ENCODE data around the gene DLGAP1. TPM values are rescaled to one million over a fixed set of nuclear protein-coding genes. Genes with fewer than 3 reads are reported as not detected.

The DLGAP1 gene
- total RNA-seq, 1 donor from 2014 or later = 5.4 TPM

DNA sequence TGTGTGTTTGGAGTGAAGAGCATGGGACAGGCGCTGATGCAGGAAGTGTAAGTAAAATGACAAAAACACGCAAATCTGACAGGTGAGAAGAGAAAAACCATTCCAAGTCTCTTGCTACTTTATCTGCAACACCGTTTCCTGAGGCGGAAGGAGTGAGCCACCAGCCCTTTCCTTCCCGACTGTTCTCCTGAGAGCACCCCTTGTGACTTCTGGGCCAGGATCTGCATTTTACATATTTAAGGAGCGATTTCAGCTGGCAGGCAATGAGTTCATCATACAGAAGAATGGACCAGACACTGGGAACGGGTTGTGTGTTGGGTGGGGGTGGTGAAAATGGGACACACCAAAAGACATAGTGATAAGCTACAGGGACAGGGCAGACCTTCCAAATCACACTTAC, 727.8 kb downstream of the DLGAP1 start:
- Histone ChIP-seq H3K9me3 (no peaks in the 10 kb centered on the region), H3K36me3 (no peaks in the 10 kb centered on the region), H3K4me1 (peaks cover 17% of the 10 kb centered on the region), H3K4me3 (no peak overlapping the region), H3K27me3 (no peaks in the 10 kb centered on the region), H3K27ac (no peak overlapping the region)
- ATAC-seq (no peak), DNase-seq (no peak)
- TF ChIP-seq, protein P1, sequence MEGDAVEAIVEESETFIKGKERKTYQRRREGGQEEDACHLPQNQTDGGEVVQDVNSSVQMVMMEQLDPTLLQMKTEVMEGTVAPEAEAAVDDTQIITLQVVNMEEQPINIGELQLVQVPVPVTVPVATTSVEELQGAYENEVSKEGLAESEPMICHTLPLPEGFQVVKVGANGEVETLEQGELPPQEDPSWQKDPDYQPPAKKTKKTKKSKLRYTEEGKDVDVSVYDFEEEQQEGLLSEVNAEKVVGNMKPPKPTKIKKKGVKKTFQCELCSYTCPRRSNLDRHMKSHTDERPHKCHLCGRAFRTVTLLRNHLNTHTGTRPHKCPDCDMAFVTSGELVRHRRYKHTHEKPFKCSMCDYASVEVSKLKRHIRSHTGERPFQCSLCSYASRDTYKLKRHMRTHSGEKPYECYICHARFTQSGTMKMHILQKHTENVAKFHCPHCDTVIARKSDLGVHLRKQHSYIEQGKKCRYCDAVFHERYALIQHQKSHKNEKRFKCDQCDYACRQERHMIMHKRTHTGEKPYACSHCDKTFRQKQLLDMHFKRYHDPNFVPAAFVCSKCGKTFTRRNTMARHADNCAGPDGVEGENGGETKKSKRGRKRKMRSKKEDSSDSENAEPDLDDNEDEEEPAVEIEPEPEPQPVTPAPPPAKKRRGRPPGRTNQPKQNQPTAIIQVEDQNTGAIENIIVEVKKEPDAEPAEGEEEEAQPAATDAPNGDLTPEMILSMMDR (IDR thresholded peaks at IDR 0.05) = no peak
- intact Hi-C loops (cut with DNase I) = no loop called here

DNA sequence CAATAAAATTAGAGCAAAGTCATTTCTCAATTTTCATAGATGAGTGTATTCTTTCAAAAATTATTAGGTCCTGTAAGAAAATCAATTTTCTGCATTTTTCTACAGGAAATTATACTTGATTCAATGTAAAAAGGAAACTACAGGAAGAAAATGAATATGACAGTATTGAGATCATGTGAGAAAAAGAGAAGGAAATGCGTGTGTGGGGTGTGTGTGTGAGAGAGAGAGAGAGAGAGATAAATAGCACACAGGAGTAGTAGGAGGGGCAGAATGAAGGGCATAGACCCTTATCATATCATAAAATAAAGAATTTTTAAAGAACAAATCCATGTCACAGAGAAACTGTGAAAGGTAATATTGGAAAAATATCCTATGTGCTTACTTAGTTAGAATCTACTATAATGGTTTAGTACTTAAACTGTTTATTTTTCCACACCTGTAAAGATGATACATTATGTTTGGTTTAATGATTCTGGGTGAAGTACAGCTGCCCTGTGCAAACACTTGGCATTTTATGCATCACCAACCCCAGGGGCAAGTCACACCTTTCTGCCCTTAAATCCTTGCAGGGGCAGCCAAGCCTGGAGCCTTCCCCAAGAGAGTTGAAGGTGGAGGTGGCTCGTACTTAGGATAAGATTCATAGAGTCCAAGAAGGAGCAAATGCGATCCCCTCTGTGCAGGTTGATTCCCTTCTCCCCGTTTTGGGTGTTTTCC, 728.7 kb downstream of the DLGAP1 start:
- Histone ChIP-seq H3K36me3 (no peaks in the 10 kb centered on the region), H3K27ac (peak overlapping the region; percentile 24), H3K4me1 (peaks cover 22% of the 10 kb centered on the region), H3K27me3 (no peaks in the 10 kb centered on the region), H3K4me3 (no peak overlapping the region), H3K9me3 (no peaks in the 10 kb centered on the region)
- intact Hi-C loops (cut with DNase I) = no loop called here
- DNase-seq = no peak
- peak; percentile 69 for ATAC-seq
- TF ChIP-seq, protein P1 (IDR thresholded peaks at IDR 0.05) = no peak

DNA sequence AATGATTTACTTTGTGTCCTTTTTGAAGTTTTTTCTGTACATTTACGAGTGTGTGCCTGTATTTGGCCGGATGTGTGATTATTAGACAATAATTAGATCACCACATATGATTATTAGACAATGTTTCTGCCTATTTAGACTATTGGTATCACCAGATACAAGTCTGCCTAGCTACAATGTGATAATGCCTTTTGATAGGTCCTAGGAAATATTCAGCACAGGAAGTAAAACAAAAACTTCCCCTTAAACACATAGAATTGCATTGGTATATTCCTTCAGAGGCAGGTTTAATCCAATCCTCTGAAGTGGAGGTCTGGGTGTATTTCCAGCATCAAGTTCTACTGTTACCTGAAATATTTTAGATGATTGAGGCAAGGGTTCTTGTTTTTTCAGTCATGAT, 730.0 kb downstream of the DLGAP1 start:
- intact Hi-C loops (cut with DNase I) = no loop called here
- Histone ChIP-seq H3K27me3 (no peaks in the 10 kb centered on the region), H3K9me3 (no peaks in the 10 kb centered on the region), H3K27ac (peak overlapping the region; percentile 24), H3K4me3 (no peak overlapping the region), H3K36me3 (no peaks in the 10 kb centered on the region), H3K4me1 (peaks cover 22% of the 10 kb centered on the region)
- TF ChIP-seq, protein P1 (IDR thresholded peaks at IDR 0.05) = no peak
- ATAC-seq = peak; percentile 80
- no peak for DNase-seq

DNA sequence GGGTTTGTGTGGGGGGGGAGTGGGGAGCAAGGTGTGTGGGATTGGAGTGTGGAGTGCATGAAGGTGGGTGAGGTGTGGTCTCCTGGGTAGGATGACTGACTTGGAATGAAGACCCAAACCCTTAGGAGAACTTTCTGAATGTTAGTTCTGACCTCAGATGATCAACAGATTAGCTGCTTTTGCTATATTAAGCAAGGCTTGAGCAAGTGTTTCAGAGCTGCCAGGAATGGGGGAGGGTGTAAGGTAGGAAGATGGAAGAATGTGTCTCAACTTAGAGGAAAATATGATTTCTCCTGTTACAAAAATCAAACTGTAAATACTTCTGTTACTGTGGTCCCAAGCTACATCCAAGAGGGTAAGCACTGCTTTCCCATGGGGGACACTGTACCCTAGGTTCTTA, 731.6 kb downstream of the DLGAP1 start:
- intact Hi-C loops (cut with DNase I) = no loop called here
- Histone ChIP-seq H3K27ac (no peak overlapping the region), H3K9me3 (no peaks in the 10 kb centered on the region), H3K4me3 (no peak overlapping the region), H3K36me3 (no peaks in the 10 kb centered on the region), H3K4me1 (peaks cover 22% of the 10 kb centered on the region), H3K27me3 (no peaks in the 10 kb centered on the region)
- ATAC-seq = no peak
- DNase-seq = no peak
- TF ChIP-seq, protein P1 (IDR thresholded peaks at IDR 0.05) = no peak

DNA sequence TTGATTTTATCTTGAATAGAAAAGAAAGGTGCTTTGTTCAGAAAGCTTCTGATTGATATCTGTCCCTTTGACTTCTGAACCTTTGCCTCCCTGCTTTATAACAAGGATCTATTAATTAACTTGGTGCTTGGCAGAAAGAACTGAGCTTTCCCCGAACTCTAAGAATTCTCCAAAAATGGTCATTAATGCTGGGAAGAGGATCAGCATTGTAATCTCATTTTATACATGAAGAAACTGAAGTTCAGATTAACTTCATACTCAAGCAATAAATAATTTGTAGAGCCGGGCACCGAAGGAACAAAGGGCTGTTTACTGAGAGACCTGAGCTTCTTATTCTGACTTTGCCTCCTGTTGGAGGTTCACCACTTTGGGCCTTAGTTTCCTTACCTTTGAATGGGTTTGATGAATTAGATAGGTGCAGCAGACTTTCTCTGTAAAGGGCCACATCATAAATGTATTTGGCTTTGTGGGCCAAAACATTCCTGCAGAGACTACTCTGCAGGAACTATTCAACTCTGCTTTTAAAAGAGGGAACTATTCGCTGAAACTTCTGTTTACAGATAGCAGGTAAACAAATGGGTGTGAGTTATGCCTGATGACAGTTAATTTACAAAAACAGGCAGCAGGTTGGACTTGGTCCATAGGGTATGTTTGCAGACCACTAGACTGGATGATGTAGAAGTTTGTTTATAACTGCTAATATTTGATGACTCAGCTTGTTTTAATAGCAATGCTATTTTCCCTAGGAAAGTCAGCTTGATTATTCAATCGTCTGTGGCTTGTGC, 732.3 kb downstream of the DLGAP1 start:
- ATAC-seq (no peak), DNase-seq (no peak)
- no peaks in the 10 kb centered on the region for H3K9me3 ChIP-seq
- H3K36me3 ChIP-seq = no peaks in the 10 kb centered on the region
- peaks cover 22% of the 10 kb centered on the region for H3K4me1 ChIP-seq
- no peak overlapping the region for H3K27ac ChIP-seq
- intact Hi-C loops (cut with DNase I) = no loop called here
- H3K4me3 ChIP-seq = no peak overlapping the region
- H3K27me3 ChIP-seq = no peaks in the 10 kb centered on the region
- TF ChIP-seq, protein P1 (IDR thresholded peaks at IDR 0.05) = no peak
